ENCODE data around the gene B4GALNT4.
"Not testable (repeated sequence)": the region's sequence is repeated elsewhere in the genome, so short reads cannot be mapped to it uniquely, and the experiment has no call there.

B4GALNT4 gene

GRCh38 chr11:394858-395655 is 25.8 kb downstream of the B4GALNT4 start:
- no peak for DNase-seq

GRCh38 chr11:395866-396265 is 26.6 kb downstream of the B4GALNT4 start:
- no peak for DNase-seq

- DNase-seq = peak in 1 of 2 donors; percentile 20
Observed at GRCh38 chr11:396511-396947, 27.2 kb downstream of the B4GALNT4 start.

GRCh38 chr11:396948-397548 is 27.7 kb downstream of the B4GALNT4 start:
- DNase-seq = peak in 1 of 2 donors; percentile 27

- no peak for DNase-seq
Observed at GRCh38 chr11:398826-399225, 29.5 kb downstream of the B4GALNT4 start.

- DNase-seq = no peak
Observed at GRCh38 chr11:399731-400211, 30.5 kb downstream of the B4GALNT4 start.

GRCh38 chr11:400241-400689 is 31.0 kb downstream of the B4GALNT4 start:
- no peak for DNase-seq

- DNase-seq = not testable (repeated sequence)
Observed at GRCh38 chr11:401196-401595, 31.9 kb downstream of the B4GALNT4 start.

- no peak for DNase-seq
Observed at GRCh38 chr11:403021-403760, 33.9 kb downstream of the B4GALNT4 start.

- DNase-seq = no peak
Observed at GRCh38 chr11:403761-404431, 34.6 kb downstream of the B4GALNT4 start.

- DNase-seq = no peak
Observed at GRCh38 chr11:404551-405264, 35.4 kb downstream of the B4GALNT4 start.

GRCh38 chr11:405323-405953 is 36.1 kb downstream of the B4GALNT4 start:
- DNase-seq = no peak

GRCh38 chr11:405954-406795 is 36.9 kb downstream of the B4GALNT4 start:
- DNase-seq = no peak

GRCh38 chr11:406796-407650 is 37.7 kb downstream of the B4GALNT4 start:
- DNase-seq = peak; percentile 51 to 54

GRCh38 chr11:407651-408123 is 38.4 kb downstream of the B4GALNT4 start:
- no peak for DNase-seq

- DNase-seq = no peak
Observed at GRCh38 chr11:408154-409007, 39.1 kb downstream of the B4GALNT4 start.

GRCh38 chr11:409008-409599 is 39.8 kb downstream of the B4GALNT4 start:
- DNase-seq = no peak
